Germinal center (tissue), 1 donor: Measurements from ENCODE around the gene SLC2A1.

Source experiments
- DNase-seq: peaks from one replicate; pipeline ENCODE4 v3.0.0; 2012; ENCODE audit warnings: mixed read lengths, low spot score

Gene SLC2A1

DNA sequence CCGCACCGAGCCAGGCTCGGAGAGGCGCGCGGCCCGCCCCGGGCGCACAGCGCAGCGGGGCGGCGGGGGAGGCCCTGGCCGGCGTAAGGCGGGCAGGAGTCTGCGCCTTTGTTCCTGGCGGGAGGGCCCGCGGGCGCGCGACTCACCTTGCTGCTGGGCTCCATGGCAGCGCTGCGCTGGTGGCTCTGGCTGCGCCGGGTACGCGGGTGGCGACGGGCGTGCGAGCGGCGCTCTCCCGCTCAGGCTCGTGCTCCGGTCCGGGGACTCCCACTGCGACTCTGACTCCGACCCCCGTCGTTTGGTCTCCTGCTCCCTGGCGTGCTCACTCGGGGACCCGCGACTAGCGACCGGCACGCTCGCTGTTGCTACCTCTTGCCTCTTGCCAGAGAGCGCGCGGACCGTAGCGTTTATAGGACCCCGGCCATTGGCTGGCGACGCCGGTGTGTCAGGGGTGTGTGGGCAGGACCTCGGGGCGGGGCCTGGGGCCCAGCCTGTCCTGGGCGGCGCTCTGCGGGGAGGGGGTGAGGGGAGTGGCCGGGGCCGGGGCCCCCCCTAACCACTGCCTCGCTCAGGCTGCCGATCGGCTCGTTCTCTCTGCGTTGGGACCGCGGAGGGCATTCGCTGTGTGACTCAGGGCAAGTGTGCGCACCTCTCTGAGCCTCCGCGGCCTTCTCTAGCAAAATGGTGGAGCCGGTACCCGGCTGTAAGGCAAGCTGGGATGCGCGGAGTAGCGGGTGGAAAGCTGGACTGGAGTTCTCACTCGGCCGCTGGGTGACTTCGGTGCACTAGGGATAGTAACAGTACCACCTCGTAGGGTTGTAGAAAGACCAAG, at the start of gene SLC2A1:
Gene SLC2A1, minus strand, starts transcription at position 381 of the 832 bp plus-strand sequence. Its CDS starts 217 bp downstream, at position 164.
- DNase-seq, result peak; percentile 96

DNA sequence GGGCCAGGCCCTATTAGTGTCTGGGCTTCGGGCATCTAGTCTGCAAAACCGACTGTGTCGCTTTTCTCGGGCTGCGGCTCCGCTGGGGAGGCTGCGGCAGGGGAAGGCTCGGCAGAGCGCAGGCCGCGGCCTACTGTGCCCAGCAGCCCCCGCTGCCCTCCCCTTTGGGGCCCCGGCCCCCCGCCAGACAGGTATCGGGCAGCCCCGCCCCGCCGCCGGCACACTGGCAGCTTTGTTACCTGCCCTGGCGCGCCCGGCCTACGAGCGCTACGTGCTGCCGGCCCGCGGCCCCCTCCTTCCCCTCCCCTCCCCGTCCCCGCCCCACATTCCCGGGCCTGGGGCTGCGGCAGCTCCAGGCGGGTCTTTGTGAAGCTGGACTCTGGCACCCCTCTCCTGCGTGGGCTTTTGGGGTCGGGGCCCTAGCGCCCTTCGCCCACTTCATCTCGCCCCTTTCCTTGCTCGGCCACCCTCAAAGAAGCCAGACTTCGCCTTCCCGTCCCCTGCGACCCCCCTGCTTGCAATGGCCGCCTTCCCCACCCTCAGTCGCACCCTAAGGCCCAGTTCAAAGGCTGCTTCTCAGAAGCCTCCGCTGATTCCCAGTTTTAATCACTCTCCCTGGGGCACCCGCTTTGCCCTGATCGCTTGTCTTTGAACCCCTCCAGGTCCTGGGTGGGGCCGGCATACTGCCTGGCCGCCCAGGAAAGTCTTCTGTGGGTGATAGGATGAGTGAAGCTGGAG, 48.9 kb upstream of the SLC2A1 start:
- no peak for DNase-seq

- no peak for DNase-seq
These were observed 47.0 kb upstream of the SLC2A1 start for GRCh38 chr1:43005460-43006361.

- no peak for DNase-seq
These were observed 46.2 kb upstream of the SLC2A1 start for GRCh38 chr1:43004587-43005459.

- no peak for DNase-seq
These were observed 44.1 kb upstream of the SLC2A1 start for GRCh38 chr1:43002766-43003165.

- DNase-seq, result no peak
These were observed 43.4 kb upstream of the SLC2A1 start for GRCh38 chr1:43002116-43002515.

- no peak for DNase-seq
These were observed 42.8 kb upstream of the SLC2A1 start for GRCh38 chr1:43001434-43001833.

GRCh38 chr1:43000271-43000670, 41.6 kb upstream of the SLC2A1 start:
- no peak for DNase-seq

DNA sequence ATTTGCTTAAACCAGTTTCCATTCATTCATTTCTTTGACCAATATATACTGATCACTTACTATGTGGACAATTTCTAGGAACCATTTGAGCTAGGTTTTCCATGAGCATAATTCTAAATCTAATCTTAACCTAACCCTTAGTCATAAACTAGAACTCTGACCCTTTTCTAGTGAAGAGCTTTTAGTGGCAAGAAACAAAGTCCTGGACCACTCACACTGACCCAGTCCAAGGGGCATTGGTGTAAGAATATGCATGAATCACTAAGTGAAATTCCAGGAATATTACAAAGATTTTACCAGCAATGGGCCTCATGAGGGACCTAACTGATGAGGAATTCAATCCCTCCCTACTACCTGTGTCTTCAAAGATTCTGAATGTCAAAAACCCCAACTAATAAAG, 40.6 kb upstream of the SLC2A1 start:
- no peak for DNase-seq

DNA sequence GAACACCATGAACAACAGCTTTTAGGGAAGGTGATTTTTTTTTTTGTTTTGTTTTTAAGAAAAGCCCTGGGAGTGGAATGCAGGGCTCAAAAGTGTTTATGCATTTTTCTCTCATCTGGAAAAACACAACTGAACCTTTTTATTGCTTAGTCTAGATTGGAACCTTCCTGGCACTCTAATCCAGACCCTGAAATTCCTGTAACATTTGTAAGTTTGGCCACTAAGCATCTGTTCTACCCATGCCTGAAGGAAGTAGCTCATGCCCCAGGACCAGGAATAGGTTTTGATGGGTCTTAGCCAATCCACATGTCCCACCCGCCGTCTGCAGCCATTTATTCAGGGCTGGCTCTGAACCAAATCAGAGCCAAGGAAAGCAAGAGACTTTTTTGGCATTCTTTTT, 39.7 kb upstream of the SLC2A1 start:
- no peak for DNase-seq

DNA sequence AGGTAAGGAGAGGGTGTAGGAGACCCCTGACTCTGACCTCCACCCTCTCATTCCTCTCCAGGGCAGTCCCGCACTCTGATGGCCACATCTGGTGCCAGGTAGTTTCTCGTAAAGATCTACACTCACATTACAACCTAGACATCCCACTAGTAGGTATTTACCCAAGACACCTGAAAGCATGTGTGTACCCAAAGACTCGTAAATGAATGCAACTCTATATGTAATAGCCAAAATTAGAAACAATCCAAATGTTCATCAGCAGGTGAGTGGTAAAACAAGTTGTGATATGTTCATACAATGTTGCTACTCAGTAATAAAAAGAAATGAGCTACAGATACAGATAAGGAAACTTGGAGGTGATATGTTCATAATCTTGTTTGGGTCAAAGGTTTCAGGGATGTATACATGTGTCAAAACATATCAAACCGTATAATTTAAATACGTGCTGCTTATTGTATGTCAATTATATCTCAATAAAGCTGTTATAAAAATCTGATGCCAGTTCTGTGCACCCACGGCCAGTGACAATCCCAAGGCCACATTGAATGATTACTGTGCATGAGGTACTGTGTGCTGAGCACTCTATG, 37.8 kb upstream of the SLC2A1 start:
- DNase-seq, result no peak

- no peak for DNase-seq
These were observed 35.0 kb upstream of the SLC2A1 start for GRCh38 chr1:42993502-42994136.

GRCh38 chr1:42992054-42992571, 33.4 kb upstream of the SLC2A1 start:
- no peak for DNase-seq

- DNase-seq, result no peak
These were observed 32.2 kb upstream of the SLC2A1 start for GRCh38 chr1:42990757-42991346.

GRCh38 chr1:42983693-42984092, 25.0 kb upstream of the SLC2A1 start:
- no peak for DNase-seq

DNA sequence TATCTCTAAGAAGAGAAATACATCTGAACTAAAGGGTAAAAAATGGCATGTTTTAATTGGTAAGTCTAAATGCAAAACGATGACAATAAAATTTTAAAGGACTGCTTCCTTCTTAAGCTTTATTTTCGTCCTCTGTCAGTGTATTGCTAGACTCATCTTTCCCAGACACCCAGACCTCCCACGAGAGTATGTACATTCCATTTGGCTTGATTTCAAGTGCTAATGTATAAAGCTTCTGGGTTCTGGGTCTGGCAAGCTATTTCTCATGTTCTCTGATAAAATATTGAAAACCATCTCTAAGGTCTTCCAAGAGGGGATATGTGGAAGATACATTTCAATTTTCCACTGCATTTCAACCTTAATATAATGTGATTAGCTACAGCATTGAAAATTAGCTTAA, 24.6 kb upstream of the SLC2A1 start:
- DNase-seq, result no peak

- DNase-seq, result no peak
These were observed 24.0 kb upstream of the SLC2A1 start for GRCh38 chr1:42982641-42983040.

GRCh38 chr1:42981871-42982270, 23.2 kb upstream of the SLC2A1 start:
- no peak for DNase-seq

- no peak for DNase-seq
These were observed 22.7 kb upstream of the SLC2A1 start for GRCh38 chr1:42981255-42981805.
